HepG2 (cell line): ENCODE measurements around the gene USP5. TPM values are rescaled to one million over a fixed set of nuclear protein-coding genes. Genes with fewer than 3 reads are reported as not detected.

Experiments
- KDM6A ChIP-seq: IDR thresholded peaks from 2 replicates; pipeline ENCODE4 v1.6.1; 2016; ENCODE audit warnings: low read depth
- MAFG ChIP-seq: sonication (generic); formaldehyde crosslinking; IDR thresholded peaks from 2 replicates; pipeline ENCODE4 v1.5.1; 2020; ENCODE audit warnings: mild to moderate bottlenecking, missing genetic modification reagents
- MYPOP ChIP-seq: sonication (generic); formaldehyde crosslinking; IDR thresholded peaks from 2 replicates; pipeline ENCODE4 v1.8.1; 2023; ENCODE audit warnings: mild to moderate bottlenecking, moderate library complexity, missing genetic modification reagents
- NBN ChIP-seq: fragments of 450-650 bp; conservative IDR thresholded peaks from 2 replicates; pipeline ENCODE4 v1.6.1; 2017
- PREB ChIP-seq: sonication (generic); formaldehyde crosslinking; IDR thresholded peaks from 2 replicates; pipeline ENCODE4 v1.4.0; 2020; ENCODE audit warnings: missing genetic modification reagents
- SRSF9 ChIP-seq: fragments of 200-400 bp; formaldehyde crosslinking; IDR thresholded peaks from 2 replicates; pipeline ENCODE4 v1.6.1; 2018; ENCODE audit warnings: borderline replicate concordance, mild to moderate bottlenecking, low read depth, low read length; ENCODE audit not compliant: insufficient read depth, poor library complexity, severe bottlenecking
- ZC3H13 ChIP-seq: sonication (generic); formaldehyde crosslinking; IDR thresholded peaks from 2 replicates; pipeline ENCODE4 v1.8.1; 2023; ENCODE audit warnings: mild to moderate bottlenecking, missing genetic modification reagents, moderate library complexity
- ZGPAT ChIP-seq: IDR thresholded peaks from 2 replicates; pipeline ENCODE4 v1.6.1; 2016; ENCODE audit warnings: mild to moderate bottlenecking
- ZNF230 ChIP-seq: sonication (generic); formaldehyde crosslinking; IDR thresholded peaks from 2 replicates; pipeline ENCODE4 v1.4.0; 2020; ENCODE audit warnings: mild to moderate bottlenecking, missing genetic modification reagents
- ZNF788 ChIP-seq: sonication (generic); formaldehyde crosslinking; IDR thresholded peaks from 2 replicates; pipeline ENCODE4 v1.5.0; 2020; ENCODE audit warnings: mild to moderate bottlenecking, missing genetic modification reagents, borderline replicate concordance
- polyA plus RNA-seq, 8 experiments: library from polyadenylated mRNA; depleted of rRNA in 3 of 8; stranded (reverse) in 7 of 8; unstranded in 1 of 8; fragments of >200 nt; fragmentation: Illumina TruSeq in 4 of 8; extraction: Trizol in 4 of 8; gene quantifications; 2 replicates each; pipeline versions ENCODE4 v1.2.1 to v1.2.3, GENCODE V29; 2011 to 2016; ENCODE audit warnings: low read depth in 4 of 8, missing spikeins in 1 of 8, mixed read lengths in 1 of 8; ENCODE audit not compliant: insufficient read depth in 1 of 8
- total RNA-seq, 5 experiments: library from RNA; depleted of rRNA; stranded (reverse); fragments of >200 nt; fragmentation: Illumina TruSeq; extraction: Trizol; gene quantifications; 2 replicates each; pipeline ENCODE4 v1.2.3, GENCODE V29; 2016; ENCODE audit warnings: low read depth in 1 of 5
- TF ChIP-seq, protein P1 (sequence below), 2 experiments: fragments of 450-650 bp in 1 of 2; sonication (generic) in 1 of 2; formaldehyde crosslinking in 1 of 2; IDR thresholded peaks; 2 replicates each; pipeline versions ENCODE4 v1.6.1 to v1.8.0; 2016 to 2022; ENCODE audit warnings: antibody characterized with exemption in 1 of 2, mild to moderate bottlenecking in 1 of 2, missing genetic modification reagents in 1 of 2
- TF ChIP-seq, protein P2 (sequence below): sonication (generic); formaldehyde crosslinking; IDR thresholded peaks from 2 replicates; pipeline ENCODE4 v1.5.0; 2020; ENCODE audit warnings: mild to moderate bottlenecking, missing genetic modification reagents

The USP5 gene
- total and polyA plus RNA-seq, 2 of the 13 experiments (the other 11 are each of a cell fraction or from before 2014, with no cell fraction given), result 39.6 to 56.0 TPM

- peak; percentile 70; the same call in 1 of the 2 replicates for TF ChIP-seq ZNF788 (CRISPR knock-in tag)
- TF ChIP-seq MAFG (CRISPR knock-in tag), result no peak
- no peak for TF ChIP-seq KDM6A (CRISPR knock-in tag)
- TF ChIP-seq, protein P1, sequence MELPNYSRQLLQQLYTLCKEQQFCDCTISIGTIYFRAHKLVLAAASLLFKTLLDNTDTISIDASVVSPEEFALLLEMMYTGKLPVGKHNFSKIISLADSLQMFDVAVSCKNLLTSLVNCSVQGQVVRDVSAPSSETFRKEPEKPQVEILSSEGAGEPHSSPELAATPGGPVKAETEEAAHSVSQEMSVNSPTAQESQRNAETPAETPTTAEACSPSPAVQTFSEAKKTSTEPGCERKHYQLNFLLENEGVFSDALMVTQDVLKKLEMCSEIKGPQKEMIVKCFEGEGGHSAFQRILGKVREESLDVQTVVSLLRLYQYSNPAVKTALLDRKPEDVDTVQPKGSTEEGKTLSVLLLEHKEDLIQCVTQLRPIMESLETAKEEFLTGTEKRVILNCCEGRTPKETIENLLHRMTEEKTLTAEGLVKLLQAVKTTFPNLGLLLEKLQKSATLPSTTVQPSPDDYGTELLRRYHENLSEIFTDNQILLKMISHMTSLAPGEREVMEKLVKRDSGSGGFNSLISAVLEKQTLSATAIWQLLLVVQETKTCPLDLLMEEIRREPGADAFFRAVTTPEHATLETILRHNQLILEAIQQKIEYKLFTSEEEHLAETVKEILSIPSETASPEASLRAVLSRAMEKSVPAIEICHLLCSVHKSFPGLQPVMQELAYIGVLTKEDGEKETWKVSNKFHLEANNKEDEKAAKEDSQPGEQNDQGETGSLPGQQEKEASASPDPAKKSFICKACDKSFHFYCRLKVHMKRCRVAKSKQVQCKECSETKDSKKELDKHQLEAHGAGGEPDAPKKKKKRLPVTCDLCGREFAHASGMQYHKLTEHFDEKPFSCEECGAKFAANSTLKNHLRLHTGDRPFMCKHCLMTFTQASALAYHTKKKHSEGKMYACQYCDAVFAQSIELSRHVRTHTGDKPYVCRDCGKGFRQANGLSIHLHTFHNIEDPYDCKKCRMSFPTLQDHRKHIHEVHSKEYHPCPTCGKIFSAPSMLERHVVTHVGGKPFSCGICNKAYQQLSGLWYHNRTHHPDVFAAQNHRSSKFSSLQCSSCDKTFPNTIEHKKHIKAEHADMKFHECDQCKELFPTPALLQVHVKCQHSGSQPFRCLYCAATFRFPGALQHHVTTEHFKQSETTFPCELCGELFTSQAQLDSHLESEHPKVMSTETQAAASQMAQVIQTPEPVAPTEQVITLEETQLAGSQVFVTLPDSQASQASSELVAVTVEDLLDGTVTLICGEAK (IDR thresholded peaks at IDR 0.05), result peak; percentile 74
- TF ChIP-seq, protein P1 (CRISPR knock-in tag; IDR thresholded peaks at IDR 0.05), result peak; percentile 89
- TF ChIP-seq ZC3H13 (CRISPR knock-in tag), result 0 out of 2 replicates have a peak, but pooled peaks have one; percentile 4
- TF ChIP-seq, protein P2, sequence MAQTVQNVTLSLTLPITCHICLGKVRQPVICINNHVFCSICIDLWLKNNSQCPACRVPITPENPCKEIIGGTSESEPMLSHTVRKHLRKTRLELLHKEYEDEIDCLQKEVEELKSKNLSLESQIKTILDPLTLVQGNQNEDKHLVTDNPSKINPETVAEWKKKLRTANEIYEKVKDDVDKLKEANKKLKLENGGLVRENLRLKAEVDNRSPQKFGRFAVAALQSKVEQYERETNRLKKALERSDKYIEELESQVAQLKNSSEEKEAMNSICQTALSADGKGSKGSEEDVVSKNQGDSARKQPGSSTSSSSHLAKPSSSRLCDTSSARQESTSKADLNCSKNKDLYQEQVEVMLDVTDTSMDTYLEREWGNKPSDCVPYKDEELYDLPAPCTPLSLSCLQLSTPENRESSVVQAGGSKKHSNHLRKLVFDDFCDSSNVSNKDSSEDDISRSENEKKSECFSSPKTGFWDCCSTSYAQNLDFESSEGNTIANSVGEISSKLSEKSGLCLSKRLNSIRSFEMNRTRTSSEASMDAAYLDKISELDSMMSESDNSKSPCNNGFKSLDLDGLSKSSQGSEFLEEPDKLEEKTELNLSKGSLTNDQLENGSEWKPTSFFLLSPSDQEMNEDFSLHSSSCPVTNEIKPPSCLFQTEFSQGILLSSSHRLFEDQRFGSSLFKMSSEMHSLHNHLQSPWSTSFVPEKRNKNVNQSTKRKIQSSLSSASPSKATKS (CRISPR knock-in tag), result no peak
- peak; percentile 80 for TF ChIP-seq MYPOP (CRISPR knock-in tag)
- TF ChIP-seq ZNF230 (CRISPR knock-in tag), result peak; percentile 41; the same call in 1 of the 2 replicates
- no peak for TF ChIP-seq NBN
- peak; percentile 76 for TF ChIP-seq ZGPAT (CRISPR knock-in tag)
- TF ChIP-seq PREB (CRISPR knock-in tag), result no peak
- TF ChIP-seq SRSF9, result no peak
Observed at GRCh38 chr12:6851921-6852650, at the start of gene USP5 (continued).
